HCT116 (cell line): ENCODE results near the gene BAG1. TPM values are rescaled to one million over a fixed set of nuclear protein-coding genes. Genes with fewer than 3 reads are reported as not detected.

Source experiments
- ATAC-seq: fragments of 200-7000 bp; cut with Tn5 transposase; 2 replicates; pipeline ENCODE4 v1.9.1; 2020; ENCODE audit warnings: mild to moderate bottlenecking, moderate library complexity
- BruUV-seq: library from RNA; stranded (reverse); fragments of 400-500 nt; replicated peaks from 2 replicates; lab custom pipeline; 2021; lab: Mats Ljungman, UMichigan
- CTCF ChIA-PET: fragments of 300-600 bp; sonication (Branson Sonifier 250); formaldehyde crosslinking; loops from one replicate; lab custom pipeline; 2021; ENCODE audit warnings: antibody characterized with exemption; lab: Charles Lee
- POLR2A ChIA-PET: fragments of 300-600, 350-600 bp; sonication (Branson Sonifier 250); formaldehyde crosslinking; loops from one replicate; lab custom pipeline; 2021; ENCODE audit warnings: antibody characterized with exemption; lab: Charles Lee
- RAD21 ChIA-PET, 2 experiments: fragments of 300-600 bp; sonication (Branson Sonifier 250); formaldehyde crosslinking; loops; one replicate each; lab custom pipeline; 2023; ENCODE audit warnings: low total read pairs in 2 of 2; ENCODE audit not compliant: uncharacterized antibody in 2 of 2, unreplicated experiment in 2 of 2, low non-redundant PET in 1 of 2; lab: Charles Lee
- DNase-seq: peaks from one replicate; pipeline ENCODE4 v3.0.0-alpha.2; 2010; ENCODE audit warnings: low read depth, low spot score
- H2AFZ ChIP-seq: fragments of 200-600 bp; shearing (Covaris generic), sonication (generic); 2 replicates; pipeline ENCODE4 v1.6.1; 2017; ENCODE audit warnings: low read depth, mixed run types, mixed read lengths, antibody characterized with exemption, low read length; ENCODE audit not compliant: poor library complexity, severe bottlenecking
- H3K27ac ChIP-seq: 2 replicates; pipeline ENCODE4 v1.5.1; 2012; ENCODE audit warnings: low read depth, low read length
- H3K27me3 ChIP-seq: fragments of 200-600 bp; sonication (generic); 2 replicates; pipeline ENCODE4 v1.6.1; 2016; ENCODE audit warnings: mixed run types, low read length, mixed read lengths; ENCODE audit not compliant: insufficient read depth
- H3K36me3 ChIP-seq, 2 experiments: fragments of 200-500 bp in 1 of 2; fragments of 200-600 bp in 1 of 2; sonication (Bioruptor generic) in 1 of 2; sonication (generic) in 1 of 2; 2 replicates each; pipeline versions ENCODE4 v1.5.1 to v1.6.1; 2014 to 2016; ENCODE audit warnings: low read length in 2 of 2, inconsistent platforms in 1 of 2, mixed read lengths in 1 of 2, mixed run types in 1 of 2; ENCODE audit not compliant: insufficient read depth in 2 of 2, control insufficient read depth in 1 of 2
- H3K4me1 ChIP-seq, 2 experiments: fragments of 200-600 bp in 1 of 2; sonication (generic) in 1 of 2; 2 replicates each; pipeline versions ENCODE4 v1.5.1 to v1.6.1; 2012 to 2017; ENCODE audit warnings: low read length in 2 of 2, inconsistent platforms in 1 of 2, mild to moderate bottlenecking in 1 of 2, mixed read lengths in 1 of 2, mixed run types in 1 of 2, moderate library complexity in 1 of 2; ENCODE audit not compliant: insufficient read depth in 2 of 2, control insufficient read depth in 1 of 2
- H3K4me2 ChIP-seq: fragments of 200-600 bp; sonication (generic); 2 replicates; pipeline ENCODE4 v1.6.1; 2017; ENCODE audit warnings: mixed run types, low read length, mixed read lengths
- H3K4me3 ChIP-seq, 2 experiments: fragments of 200-600 bp in 1 of 2; sonication (generic) in 1 of 2; replicated peaks in 1 of 2; 2 replicates each; pipeline ENCODE4 v1.5.1; 2011 to 2016; ENCODE audit warnings: low read length in 2 of 2, control low read depth in 1 of 2, low read depth in 1 of 2, mild to moderate bottlenecking in 1 of 2, mixed read lengths in 1 of 2, mixed run types in 1 of 2
- H3K79me2 ChIP-seq: fragments of 200-600 bp; sonication (generic); 2 replicates; pipeline ENCODE4 v1.6.1; 2017; ENCODE audit warnings: mild to moderate bottlenecking, mixed run types, low read length, moderate library complexity, mixed read lengths; ENCODE audit not compliant: insufficient read depth
- H3K9ac ChIP-seq: fragments of 200-600 bp; sonication (generic); 2 replicates; pipeline ENCODE4 v1.6.1; 2016; ENCODE audit warnings: low read length, mixed read lengths
- H3K9me2 ChIP-seq: fragments of 200-600 bp; sonication (generic), shearing (Covaris generic); 2 replicates; pipeline ENCODE4 v1.6.1; 2017; ENCODE audit warnings: mixed run types, mild to moderate bottlenecking, moderate library complexity; ENCODE audit not compliant: insufficient read depth
- H3K9me3 ChIP-seq, 2 experiments: fragments of 200-500 bp in 1 of 2; fragments of 200-600 bp in 1 of 2; sonication (Bioruptor generic) in 1 of 2; sonication (generic) in 1 of 2; 2 replicates each; pipeline ENCODE4 v1.6.1; 2014 to 2017; ENCODE audit warnings: low read length in 2 of 2, mixed read lengths in 2 of 2, inconsistent platforms in 1 of 2, low read depth in 1 of 2, mild to moderate bottlenecking in 1 of 2, mixed run types in 1 of 2, moderate library complexity in 1 of 2; ENCODE audit not compliant: control insufficient read depth in 1 of 2, insufficient read depth in 1 of 2
- H4K20me1 ChIP-seq: fragments of 200-600 bp; sonication (generic), shearing (Covaris generic); 2 replicates; pipeline ENCODE4 v1.6.1; 2017; ENCODE audit warnings: mixed run types, mild to moderate bottlenecking, moderate library complexity; ENCODE audit not compliant: insufficient read depth
- ATF3 ChIP-seq: IDR thresholded peaks from 2 replicates; pipeline ENCODE4 v1.6.1; 2012
- CEBPB ChIP-seq: IDR thresholded peaks from 2 replicates; pipeline ENCODE4 v1.6.1; 2012; ENCODE audit warnings: low read depth
- ELF1 ChIP-seq: IDR thresholded peaks from 2 replicates; pipeline ENCODE4 v1.6.1; 2012; ENCODE audit warnings: low read depth, borderline replicate concordance
- EZH2 ChIP-seq: fragments of 200-600 bp; sonication (generic); IDR thresholded peaks from 2 replicates; pipeline ENCODE4 v1.6.1; 2017; ENCODE audit warnings: antibody characterized with exemption, mixed run types
- EZH2phosphoT487 ChIP-seq: fragments of 200-600 bp; IDR thresholded peaks from 2 replicates; pipeline ENCODE4 v1.6.1; 2018; ENCODE audit warnings: antibody characterized with exemption, borderline replicate concordance
- FOSL1 ChIP-seq: IDR thresholded peaks from 2 replicates; pipeline ENCODE4 v1.6.1; 2012; ENCODE audit warnings: low read depth
- JUND ChIP-seq: IDR thresholded peaks from 2 replicates; pipeline ENCODE4 v1.6.1; 2012
- RAD21 ChIP-seq: IDR thresholded peaks from 2 replicates; pipeline ENCODE4 v1.6.1; 2012; ENCODE audit warnings: low read depth, mild to moderate bottlenecking
- REST ChIP-seq: IDR thresholded peaks from 2 replicates; pipeline ENCODE4 v1.6.1; 2012; ENCODE audit warnings: low read depth
- SIN3A ChIP-seq: IDR thresholded peaks from 2 replicates; pipeline ENCODE4 v1.6.1; 2012; ENCODE audit warnings: low read depth
- SP1 ChIP-seq: IDR thresholded peaks from 2 replicates; pipeline ENCODE4 v1.6.1; 2012; ENCODE audit warnings: low read depth
- SRF ChIP-seq: IDR thresholded peaks from 2 replicates; pipeline ENCODE4 v1.6.1; 2012; ENCODE audit warnings: low read depth
- TCF7L2 ChIP-seq: IDR thresholded peaks from 2 replicates; pipeline ENCODE4 v1.7.0; 2011; ENCODE audit warnings: borderline replicate concordance, inconsistent platforms; ENCODE audit not compliant: insufficient read depth, insufficient read length; ENCODE audit errors: extremely low read depth
- YY1 ChIP-seq: IDR thresholded peaks from 2 replicates; pipeline ENCODE4 v1.6.1; 2011; ENCODE audit warnings: low read length, low read depth, moderate library complexity, mild to moderate bottlenecking; ENCODE audit not compliant: insufficient replicate concordance; ENCODE audit errors: extremely low read depth
- ZBTB33 ChIP-seq: IDR thresholded peaks from 2 replicates; pipeline ENCODE4 v1.6.1; 2011; ENCODE audit warnings: mild to moderate bottlenecking, low read length, moderate library complexity; ENCODE audit not compliant: insufficient replicate concordance; ENCODE audit errors: extremely low read depth
- intact Hi-C: fragments of 100-400 bp; cut with micrococcal nuclease; formaldehyde crosslinking; loops from 2 replicates; pipeline ENCODE4 v1.10.0; 2022
- total RNA-seq: library from RNA; stranded (reverse); gene quantifications from one replicate; pipeline ENCODE4 v1.2.1, GENCODE V29; 2021; ENCODE audit not compliant: unreplicated experiment

Gene BAG1
- total RNA-seq, 1 experiment from 2014 or later: 58.2 TPM

- TF ChIP-seq ZBTB33 (no peak), ATF3 (no peak), JUND (no peak), CEBPB (no peak), SIN3A (no peak), EZH2phosphoT487 (no peak)
Measured at GRCh38 chr9:33307067-33307466, 42.6 kb upstream of the BAG1 start (continued).

GRCh38 chr9:33306037-33306436, 41.5 kb upstream of the BAG1 start:
- intact Hi-C loops: no loop called here
- BruUV-seq: no TSS peak
- H3K36me3 ChIP-seq: peaks cover 73 to 78% of the 10 kb centered on the region in 2 experiments

More at GRCh38 chr9:33306037-33306436, 41.5 kb upstream of the BAG1 start:
- RAD21 ChIA-PET: no interaction called here
- no peaks in the 10 kb centered on the region for H3K4me1 ChIP-seq
- no peak overlapping the region for H3K4me2 ChIP-seq
- POLR2A ChIA-PET: no interaction called here
- no peaks in the 10 kb centered on the region for H3K27me3 ChIP-seq
- H4K20me1 ChIP-seq: no peaks in the 10 kb centered on the region
- H3K9me2 ChIP-seq: no peaks in the 10 kb centered on the region
- H3K4me3 ChIP-seq: no peak overlapping the region
- no peak for TF ChIP-seq REST
- no peak for TF ChIP-seq EZH2phosphoT487
- no peak for TF ChIP-seq SP1
- no peak for TF ChIP-seq ZBTB33
- TF ChIP-seq RAD21: no peak
- TF ChIP-seq SRF: no peak
- TF ChIP-seq CEBPB: no peak
- TF ChIP-seq SIN3A: no peak
- TF ChIP-seq FOSL1: no peak
- TF ChIP-seq TCF7L2: no peak
- TF ChIP-seq YY1: no peak
- no peak for TF ChIP-seq ELF1
- no peak for TF ChIP-seq EZH2
- no peak for TF ChIP-seq ATF3
- DNase-seq (no peak), ATAC-seq (no peak)
- peaks cover 52% of the 10 kb centered on the region for H3K79me2 ChIP-seq
- H2AFZ ChIP-seq: no peak overlapping the region
- CTCF ChIA-PET: no interaction called here
- no peak overlapping the region for H3K27ac ChIP-seq
- H3K9ac ChIP-seq: no peak overlapping the region
- H3K9me3 ChIP-seq: no peaks in the 10 kb centered on the region
